Measurements from ENCODE around the gene C1QTNF6. TPM values are rescaled to one million over a fixed set of nuclear protein-coding genes. Genes with fewer than 3 reads are reported as not detected.
A peak's percentile ranks its signal among the peaks of the same experiment; 100 is the strongest.

C1QTNF6 gene
- total and polyA plus RNA-seq, 7 experiments from 2014 or later = 1.1 to 27.6 (median 14.5) TPM

GRCh38 chr22:37165940-37166674 is 21.9 kb downstream of the C1QTNF6 start:
- CTCF ChIA-PET = interaction anchor here (0.7 to 3.9 kb wide), 14 partner anchors 13 to 184 kb away, joined by 3 to 20 read pairs (median 4); partner anchors contain the start of genes C1QTNF6 and IL2RB
- Mint-ChIP-seq H3K4me3 (peak overlapping the region; percentile 60 to 87 (median 76)), H3K9me3 (peaks cover 0 to 5% (median 0%) of the 10 kb centered on the region in 11 donors), H3K27ac (peak overlapping the region; percentile 67 to 93 (median 87)), H3K4me1 (peaks cover 50 to 86% (median 68%) of the 10 kb centered on the region in 7 donors), H3K36me3 (peaks cover 0 to 24% (median 0%) of the 10 kb centered on the region in 5 donors), H3K27me3 (no peaks in the 10 kb centered on the region)
- peak; percentile 8 for ATAC-seq
- peaks cover 66 to 95% of the 10 kb centered on the region in 2 donors for H3K4me1 ChIP-seq (ENCODE audit: control insufficient read depth in 2 of 2, insufficient read depth in 2 of 2, low read length in 2 of 2)
- POLR2A ChIA-PET = interaction anchor here (0.7 to 2.8 kb wide), 10 partner anchors 10 to 94 kb away, joined by 3 to 15 read pairs (median 4); partner anchors contain the start of gene IL2RB
- peak overlapping the region; percentile 43 for H3K4me3 ChIP-seq (ENCODE audit: low read length)
- intact Hi-C loops (cut with micrococcal nuclease) = loop anchor here (1.0 to 5.0 kb wide), 9 partner anchors 16 to 384 kb away; no protein-coding TSS in a partner anchor
- no peaks in the 10 kb centered on the region for H3K9me3 ChIP-seq (ENCODE audit: control insufficient read depth in 2 of 3, low read length in 3 of 3)
- no peaks in the 10 kb centered on the region for H3K36me3 ChIP-seq (ENCODE audit: control insufficient read depth in 2 of 3, insufficient read depth in 3 of 3, low read length in 3 of 3)
- peak overlapping the region; percentile 53 for H3K27ac ChIP-seq (ENCODE audit: low read depth, low read length)
- no peak for DNase-seq
- H3K27me3 ChIP-seq (ENCODE audit: control insufficient read depth in 2 of 2, insufficient read depth in 2 of 2, low read length in 2 of 2) = no peaks in the 10 kb centered on the region

- DNase-seq (no peak), ATAC-seq (no peak)
- Mint-ChIP-seq H3K9me3 (peaks cover 0 to 5% (median 0%) of the 10 kb centered on the region in 11 donors), H3K4me3 (peak overlapping the region in 3 of 10 donors; percentile 14 to 63 (median 49)), H3K27ac (peak overlapping the region in 6 of 9 donors; percentile 21 to 98 (median 74)), H3K36me3 (peaks cover 0 to 26% (median 0%) of the 10 kb centered on the region in 5 donors), H3K27me3 (no peaks in the 10 kb centered on the region), H3K4me1 (peaks cover 40 to 91% (median 60%) of the 10 kb centered on the region in 7 donors)
- ChIA-PET POLR2A (interaction anchor here (0.7 to 2.8 kb wide), 5 partner anchors 9 to 42 kb away, joined by 3 to 15 read pairs (median 4); no protein-coding TSS in a partner anchor), CTCF (interaction anchor here (1.1 to 3.9 kb wide), 10 partner anchors 15 to 185 kb away, joined by 3 to 20 read pairs (median 5); partner anchors contain the start of gene C1QTNF6)
- Histone ChIP-seq H3K36me3 (ENCODE audit: control insufficient read depth in 2 of 3, insufficient read depth in 3 of 3, low read length in 3 of 3) (no peaks in the 10 kb centered on the region), H3K27ac (ENCODE audit: low read depth, low read length) (no peak overlapping the region), H3K4me3 (ENCODE audit: low read length) (no peak overlapping the region), H3K4me1 (ENCODE audit: control insufficient read depth in 2 of 2, insufficient read depth in 2 of 2, low read length in 2 of 2) (peaks cover 60 to 90% of the 10 kb centered on the region in 2 donors), H3K9me3 (ENCODE audit: control insufficient read depth in 2 of 3, low read length in 3 of 3) (no peaks in the 10 kb centered on the region), H3K27me3 (ENCODE audit: control insufficient read depth in 2 of 2, insufficient read depth in 2 of 2, low read length in 2 of 2) (no peaks in the 10 kb centered on the region)
- intact Hi-C loops (cut with micrococcal nuclease) = loop anchor here in 1 of 2 donors (5.0 kb wide), 1 partner anchor 292 kb away; no protein-coding TSS in a partner anchor
These were observed 23.0 kb downstream of the C1QTNF6 start for GRCh38 chr22:37165066-37165465.

GRCh38 chr22:37164505-37164887 is 23.6 kb downstream of the C1QTNF6 start:
- no peaks in the 10 kb centered on the region for H3K36me3 ChIP-seq (ENCODE audit: control insufficient read depth in 2 of 3, insufficient read depth in 3 of 3, low read length in 3 of 3)
- H3K4me3 ChIP-seq (ENCODE audit: low read length) = no peak overlapping the region
- no peak for DNase-seq
- ChIA-PET CTCF (interaction anchor here (1.2 to 3.9 kb wide), 4 partner anchors 23 to 96 kb away, joined by 6 to 20 read pairs (median 12); partner anchors contain the start of gene C1QTNF6), POLR2A (interaction anchor here (0.8 to 4.3 kb wide), 4 partner anchors 11 to 42 kb away, joined by 3 to 28 read pairs (median 10); partner anchors contain the start of gene IL2RB)
- no peaks in the 10 kb centered on the region for H3K27me3 Mint-ChIP-seq
- no peaks in the 10 kb centered on the region for H3K27me3 ChIP-seq (ENCODE audit: control insufficient read depth in 2 of 2, insufficient read depth in 2 of 2, low read length in 2 of 2)
- peak overlapping the region in 2 of 10 donors; percentile 60 to 72 for H3K4me3 Mint-ChIP-seq
- intact Hi-C loops (cut with micrococcal nuclease) = no loop called here
- peaks cover 54 to 84% of the 10 kb centered on the region in 2 donors for H3K4me1 ChIP-seq (ENCODE audit: control insufficient read depth in 2 of 2, insufficient read depth in 2 of 2, low read length in 2 of 2)
- H3K4me1 Mint-ChIP-seq = peaks cover 35 to 91% (median 54%) of the 10 kb centered on the region in 7 donors
- no peak overlapping the region for H3K27ac ChIP-seq (ENCODE audit: low read depth, low read length)
- peaks cover 0 to 20% (median 0%) of the 10 kb centered on the region in 5 donors for H3K36me3 Mint-ChIP-seq
- H3K9me3 Mint-ChIP-seq = peaks cover 0 to under 1% (median 0%) of the 10 kb centered on the region in 11 donors
- no peak for ATAC-seq
- no peaks in the 10 kb centered on the region for H3K9me3 ChIP-seq (ENCODE audit: control insufficient read depth in 2 of 3, low read length in 3 of 3)
- H3K27ac Mint-ChIP-seq = peak overlapping the region in 5 of 9 donors; percentile 36 to 98 (median 91)

- DNase-seq = peak in 1 of 9 donors; percentile 72
- Mint-ChIP-seq H3K27me3 (no peaks in the 10 kb centered on the region), H3K27ac (peak overlapping the region in 6 of 9 donors; percentile 8 to 98 (median 52)), H3K4me1 (peaks cover 34 to 93% (median 51%) of the 10 kb centered on the region in 7 donors), H3K9me3 (no peaks in the 10 kb centered on the region), H3K4me3 (peak overlapping the region in 2 of 10 donors; percentile 25 to 58), H3K36me3 (peaks cover 0 to 16% (median 0%) of the 10 kb centered on the region in 5 donors)
- Histone ChIP-seq H3K4me1 (ENCODE audit: control insufficient read depth in 2 of 2, insufficient read depth in 2 of 2, low read length in 2 of 2) (peaks cover 53 to 77% of the 10 kb centered on the region in 2 donors), H3K36me3 (ENCODE audit: control insufficient read depth in 2 of 3, insufficient read depth in 3 of 3, low read length in 3 of 3) (no peaks in the 10 kb centered on the region), H3K27me3 (ENCODE audit: control insufficient read depth in 2 of 2, insufficient read depth in 2 of 2, low read length in 2 of 2) (no peaks in the 10 kb centered on the region), H3K27ac (ENCODE audit: low read depth, low read length) (no peak overlapping the region), H3K4me3 (ENCODE audit: low read length) (no peak overlapping the region), H3K9me3 (ENCODE audit: control insufficient read depth in 2 of 3, low read length in 3 of 3) (no peaks in the 10 kb centered on the region)
- POLR2A ChIA-PET = interaction anchor here (0.7 to 4.3 kb wide), 9 partner anchors 10 to 78 kb away, joined by 3 to 28 read pairs (median 4); partner anchors contain the start of gene IL2RB
- intact Hi-C loops (cut with micrococcal nuclease) = no loop called here
- ATAC-seq = peak; percentile 16
- CTCF ChIA-PET = interaction anchor here (1.0 to 3.1 kb wide), 4 partner anchors 14 to 97 kb away, joined by 4 to 20 read pairs (median 12); partner anchors contain the start of gene IL2RB
These were observed 24.2 kb downstream of the C1QTNF6 start for GRCh38 chr22:37163575-37164504.

GRCh38 chr22:37163096-37163489 is 25.0 kb downstream of the C1QTNF6 start:
- no peaks in the 10 kb centered on the region for H3K9me3 Mint-ChIP-seq
- H3K27ac Mint-ChIP-seq = peak overlapping the region in 7 of 9 donors; percentile 82 to 98 (median 91)
- peaks cover 0 to 12% (median 0%) of the 10 kb centered on the region in 5 donors for H3K36me3 Mint-ChIP-seq
- no peak for DNase-seq
- POLR2A ChIA-PET = interaction anchor here (0.7 to 4.3 kb wide), 8 partner anchors 11 to 79 kb away, joined by 3 to 28 read pairs (median 5); partner anchors contain the start of gene IL2RB
- H3K4me3 ChIP-seq (ENCODE audit: low read length) = peak overlapping the region; percentile 31
- H3K9me3 ChIP-seq (ENCODE audit: control insufficient read depth in 2 of 3, low read length in 3 of 3) = no peaks in the 10 kb centered on the region
- H3K4me3 Mint-ChIP-seq = peak overlapping the region in 8 of 10 donors; percentile 30 to 74 (median 59)
- H3K36me3 ChIP-seq (ENCODE audit: control insufficient read depth in 2 of 3, insufficient read depth in 3 of 3, low read length in 3 of 3) = no peaks in the 10 kb centered on the region
- intact Hi-C loops (cut with micrococcal nuclease) = no loop called here
- no peak overlapping the region for H3K27ac ChIP-seq (ENCODE audit: low read depth, low read length)
- no peaks in the 10 kb centered on the region for H3K27me3 ChIP-seq (ENCODE audit: control insufficient read depth in 2 of 2, insufficient read depth in 2 of 2, low read length in 2 of 2)
- peaks cover 30 to 91% (median 45%) of the 10 kb centered on the region in 7 donors for H3K4me1 Mint-ChIP-seq
- ATAC-seq = no peak
- H3K27me3 Mint-ChIP-seq = no peaks in the 10 kb centered on the region
- H3K4me1 ChIP-seq (ENCODE audit: control insufficient read depth in 2 of 2, insufficient read depth in 2 of 2, low read length in 2 of 2) = peaks cover 49 to 70% of the 10 kb centered on the region in 2 donors
- CTCF ChIA-PET = interaction anchor here (1.0 to 3.1 kb wide), 6 partner anchors 13 to 97 kb away, joined by 4 to 20 read pairs (median 8); partner anchors contain the start of gene IL2RB

All from naive thymus-derived CD4-positive, alpha-beta T cell (primary cell).